HUDEP-2 (cell line): Measurements from ENCODE around the gene FBXO7.

Experiments
- DNase-seq, 76 experiments: peaks; one replicate each; lab custom pipeline; 2025; ENCODE audit not compliant: unreplicated experiment in 76 of 76; lab: John Stamatoyannopoulos, UW

FBXO7 gene

DNA sequence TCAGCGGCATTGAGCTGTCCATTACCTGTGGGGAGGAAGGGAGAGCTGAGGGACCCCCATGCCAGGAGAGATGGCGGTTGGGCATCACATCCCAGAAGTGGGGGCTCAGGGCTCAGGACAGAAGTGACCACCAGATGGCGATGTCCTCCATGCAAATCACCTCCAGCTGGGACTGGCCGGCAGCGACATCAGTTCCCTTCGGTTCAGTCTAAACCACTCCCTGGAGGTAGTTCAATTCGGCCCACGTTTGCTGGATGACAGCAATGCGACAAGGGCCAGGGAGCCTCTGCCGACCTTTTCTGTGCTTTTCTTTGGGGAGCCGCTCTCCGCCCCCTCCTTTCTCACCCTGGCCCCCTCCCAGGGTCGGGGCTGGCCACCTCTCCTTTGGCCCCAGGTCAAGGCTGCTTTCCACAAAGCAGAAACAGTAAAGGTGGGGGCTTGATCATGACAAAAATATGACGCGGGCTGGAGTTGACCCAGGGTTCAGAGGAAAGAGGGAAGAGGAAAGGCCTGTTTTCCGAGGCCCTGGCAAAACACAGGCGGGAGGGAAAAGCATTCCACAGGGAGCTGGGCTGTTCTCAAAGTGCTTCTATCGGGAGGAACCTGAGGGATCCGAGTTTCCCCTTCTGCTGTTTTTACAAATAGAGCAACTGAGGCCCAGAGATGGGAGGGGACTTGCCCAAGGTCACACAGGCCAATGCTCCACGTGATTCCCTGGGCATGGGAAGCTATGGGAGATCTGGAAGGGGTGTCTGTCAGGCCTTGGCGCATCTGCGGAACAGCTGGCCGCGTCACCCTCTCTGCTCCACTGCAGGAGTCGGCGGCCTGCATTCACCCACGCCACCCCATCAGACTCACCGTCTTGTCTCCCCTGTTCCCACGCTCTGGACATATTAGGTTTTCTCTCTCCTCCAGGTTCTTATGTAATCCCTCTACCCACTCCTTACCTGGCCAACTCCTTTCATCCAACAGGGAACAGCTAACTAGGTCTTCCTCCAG lies 54.7 kb downstream of the FBXO7 start:
- DNase-seq: peak in 74 of 76 experiments; percentile 24 to 89 (median 68)

DNA sequence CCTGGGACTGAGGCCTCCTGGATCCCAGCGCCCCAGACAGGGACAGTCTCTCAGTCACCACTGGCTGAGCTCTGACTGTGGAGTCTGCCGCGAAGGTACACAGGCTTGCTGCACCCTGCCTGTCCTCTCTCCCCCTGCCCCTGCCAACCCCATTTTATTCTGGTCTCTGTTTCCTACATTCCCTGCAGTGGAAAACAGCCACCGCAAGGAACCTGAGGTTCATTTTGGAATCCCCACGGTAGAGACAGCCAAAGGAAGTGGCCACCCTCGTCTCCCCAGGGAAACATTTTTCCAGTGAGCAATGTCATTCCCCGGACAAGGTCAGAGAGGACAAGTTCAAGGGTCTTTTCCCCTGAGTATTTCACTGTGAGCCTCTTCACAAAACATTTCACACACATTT lies 56.6 kb downstream of the FBXO7 start:
- DNase-seq: no peak

DNA sequence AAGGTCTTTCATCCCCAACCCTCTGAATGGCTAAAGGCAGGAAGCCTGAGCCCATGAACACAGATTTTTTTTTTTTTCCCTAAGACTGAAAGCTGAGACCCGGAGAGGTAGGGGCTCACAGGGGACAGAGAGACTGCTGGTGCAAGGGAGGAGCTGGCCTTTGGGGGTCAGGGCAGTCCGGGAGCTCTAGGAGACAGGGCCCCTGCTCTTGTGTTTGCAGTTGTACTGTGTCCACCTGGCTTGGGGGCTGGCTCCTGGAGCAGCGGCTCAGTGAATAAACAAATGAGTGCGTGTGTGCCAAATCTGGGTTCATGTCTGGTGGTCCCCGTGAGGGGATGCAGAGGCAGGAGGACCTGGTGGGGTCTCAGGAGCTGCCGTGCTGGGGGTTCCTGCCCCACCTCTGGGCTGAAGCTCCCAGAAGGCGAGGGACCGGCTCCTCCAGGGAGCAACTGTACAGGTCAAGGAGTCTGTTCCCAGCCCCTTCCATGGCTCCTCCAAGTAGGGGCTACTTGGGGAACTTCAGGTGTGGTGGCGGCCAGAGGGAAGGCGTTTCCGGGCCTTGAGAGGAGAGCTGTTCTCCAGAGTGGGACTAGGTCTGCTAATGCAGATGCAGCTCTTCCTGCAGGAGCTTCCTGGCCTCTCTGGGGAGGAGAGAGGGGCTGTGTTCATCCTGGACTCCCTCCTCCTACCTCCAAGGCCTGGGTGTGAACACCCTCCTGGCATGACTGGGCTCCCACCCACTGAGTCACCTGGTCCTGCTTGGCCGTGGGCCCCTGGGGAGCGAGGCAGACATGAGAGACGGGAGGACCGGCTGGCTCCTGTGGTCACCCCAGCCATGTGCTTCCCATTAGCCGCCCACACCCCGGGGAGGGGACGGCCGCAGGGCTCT lies 57.6 kb downstream of the FBXO7 start:
- peak in 24 of 76 experiments; percentile 5 to 75 (median 31) for DNase-seq

DNA sequence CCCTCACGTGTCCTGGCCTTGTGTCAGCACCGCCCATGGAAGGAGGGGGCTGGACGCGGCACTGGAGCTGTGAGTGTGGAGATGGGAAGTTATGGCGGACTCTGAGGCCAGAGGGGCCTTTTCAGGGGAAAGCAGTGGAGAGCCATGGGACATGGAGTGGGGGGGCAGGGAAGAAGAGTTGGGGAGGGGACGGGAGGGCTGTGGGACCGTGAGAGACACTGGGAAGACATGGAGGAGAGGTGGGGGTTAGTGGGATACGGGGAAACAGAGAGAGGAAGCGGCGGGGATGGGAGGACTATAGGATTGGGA lies 58.2 kb downstream of the FBXO7 start:
- DNase-seq: no peak

DNA sequence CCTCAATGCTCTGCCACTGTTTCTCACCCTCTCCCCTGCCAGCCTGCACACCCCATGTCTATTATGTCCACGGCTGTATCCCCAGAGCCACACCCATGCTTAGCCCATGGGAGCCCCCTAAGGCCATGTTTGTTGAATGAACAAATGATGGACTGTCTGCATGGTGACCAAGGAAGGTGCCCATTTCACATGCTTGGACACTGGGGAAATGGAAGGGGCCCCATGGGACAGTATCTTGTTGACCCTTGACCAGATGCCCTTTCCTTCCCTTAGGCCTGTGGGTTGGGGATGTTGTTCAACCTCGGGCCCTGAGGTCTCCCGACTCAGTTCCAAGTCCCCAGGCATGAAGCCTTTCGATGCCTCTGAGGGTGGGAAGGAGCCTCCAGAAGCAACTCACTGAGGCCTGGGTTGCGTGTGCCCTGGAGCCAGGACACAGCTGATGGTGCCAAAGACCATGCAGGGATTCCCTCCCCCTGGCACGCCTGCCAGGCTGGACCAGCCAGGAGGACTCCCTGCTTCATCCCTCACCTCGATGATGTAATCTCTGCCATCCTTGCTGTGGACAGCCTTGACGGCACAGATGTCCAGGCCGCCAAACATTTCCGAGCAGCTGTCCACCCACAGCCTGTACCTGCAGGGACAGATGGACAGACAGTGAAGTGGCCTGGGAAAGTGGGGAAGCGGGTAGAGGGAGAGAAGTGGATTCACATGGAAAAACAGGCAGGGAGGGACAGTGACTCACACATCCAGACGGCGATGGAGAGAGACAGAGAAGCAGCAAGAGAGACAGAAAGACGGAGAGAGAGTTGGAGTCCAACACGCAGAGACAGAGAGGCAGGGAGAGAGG lies 58.9 kb downstream of the FBXO7 start:
- DNase-seq: no peak

DNA sequence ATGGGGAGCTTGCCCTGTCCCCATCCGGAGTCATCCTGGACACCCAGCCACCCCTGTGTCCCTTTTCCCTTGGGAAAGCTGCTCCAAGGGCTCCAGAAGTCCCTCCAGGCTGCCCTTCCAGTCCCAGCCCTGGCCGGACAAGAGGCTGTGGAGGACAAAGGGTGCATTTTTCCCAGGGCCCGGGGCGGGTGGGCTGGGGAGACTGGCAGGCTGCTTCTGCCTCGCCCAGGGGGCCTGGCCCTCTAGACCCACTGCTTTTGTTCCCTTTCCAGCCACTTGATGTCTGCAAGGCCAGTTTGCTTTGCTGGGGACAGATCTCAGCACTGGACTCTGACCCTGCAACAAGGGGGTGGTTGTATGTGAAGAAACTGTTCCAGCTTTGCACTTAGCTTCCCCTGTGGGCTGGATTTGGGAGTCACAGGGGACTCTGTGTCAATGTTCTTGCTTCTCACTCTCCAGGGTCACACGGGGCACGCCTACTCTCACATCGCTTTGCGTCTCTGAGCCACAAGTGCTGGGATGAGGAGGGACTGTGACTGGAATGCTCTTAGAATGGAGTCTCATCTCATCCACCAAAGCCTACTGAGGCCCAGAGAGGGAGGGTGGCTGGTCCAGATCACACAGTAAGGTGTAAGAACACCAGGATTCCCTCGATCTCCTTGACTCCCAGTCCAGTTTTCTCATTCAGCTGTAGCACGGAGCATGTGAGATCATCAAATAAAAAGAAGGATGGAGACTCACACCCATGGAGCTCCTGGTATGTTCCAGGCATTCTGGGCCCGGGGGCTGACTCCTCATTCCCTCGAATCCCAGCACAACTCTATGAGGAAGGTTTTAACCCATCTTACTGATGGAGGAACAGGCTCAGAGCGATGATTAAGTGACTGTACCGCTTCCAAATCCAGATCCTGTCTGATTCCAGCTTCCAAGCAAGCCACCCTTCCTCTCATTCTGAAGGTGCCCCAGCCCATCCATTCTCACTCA lies 59.9 kb downstream of the FBXO7 start:
- DNase-seq: no peak

DNA sequence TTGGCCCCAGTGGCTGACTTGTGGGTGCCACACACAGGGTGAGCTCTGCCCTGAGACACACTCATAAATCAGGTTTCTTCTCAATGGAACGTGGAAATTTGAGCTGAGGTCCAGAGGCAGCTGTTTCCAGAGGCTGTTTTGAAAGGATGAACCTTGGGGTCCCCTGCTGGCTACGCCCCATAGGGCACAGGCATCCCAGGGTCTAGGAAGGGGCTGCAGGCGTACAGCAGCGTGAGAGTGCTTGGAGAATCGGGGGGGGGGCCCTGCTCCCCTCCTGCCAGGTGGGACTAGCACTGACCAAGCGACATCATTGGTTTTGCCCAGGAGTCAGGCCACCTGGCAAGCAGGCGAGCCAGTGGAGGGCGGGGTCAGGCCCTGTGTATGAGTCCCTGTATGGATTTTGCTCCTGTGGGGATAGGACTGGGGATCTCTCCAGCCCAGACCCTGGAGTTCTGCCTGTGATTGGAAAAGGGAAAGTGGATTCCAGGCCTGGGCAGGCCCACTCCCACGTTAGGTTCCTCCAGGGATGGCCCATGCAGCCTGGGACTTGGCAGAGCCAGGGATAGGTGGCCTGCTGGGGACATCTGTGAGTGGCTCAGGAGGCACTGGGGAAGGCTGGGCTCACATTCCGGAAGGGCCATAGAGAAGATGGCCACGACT lies 61.0 kb downstream of the FBXO7 start:
- DNase-seq: no peak

DNA sequence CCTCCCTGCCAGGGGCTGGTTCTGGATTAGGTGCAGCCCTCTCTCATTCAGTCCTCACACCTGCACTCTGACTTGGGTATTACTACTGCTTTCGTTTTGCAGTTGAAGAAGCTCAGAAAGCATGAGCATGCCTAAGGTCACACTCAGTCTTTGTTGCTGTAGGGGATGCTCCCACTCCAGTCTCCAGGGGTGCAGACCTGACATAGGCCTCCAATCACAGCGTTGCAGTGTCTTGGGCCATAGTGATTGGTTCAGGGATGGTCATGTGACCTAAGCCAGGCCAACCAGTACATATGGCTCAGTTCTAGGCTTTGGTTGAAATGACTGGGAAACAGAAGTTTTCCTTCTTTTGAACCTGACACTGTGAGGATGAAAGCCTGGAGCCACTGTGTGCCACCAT lies 61.7 kb downstream of the FBXO7 start:
- no peak for DNase-seq

DNA sequence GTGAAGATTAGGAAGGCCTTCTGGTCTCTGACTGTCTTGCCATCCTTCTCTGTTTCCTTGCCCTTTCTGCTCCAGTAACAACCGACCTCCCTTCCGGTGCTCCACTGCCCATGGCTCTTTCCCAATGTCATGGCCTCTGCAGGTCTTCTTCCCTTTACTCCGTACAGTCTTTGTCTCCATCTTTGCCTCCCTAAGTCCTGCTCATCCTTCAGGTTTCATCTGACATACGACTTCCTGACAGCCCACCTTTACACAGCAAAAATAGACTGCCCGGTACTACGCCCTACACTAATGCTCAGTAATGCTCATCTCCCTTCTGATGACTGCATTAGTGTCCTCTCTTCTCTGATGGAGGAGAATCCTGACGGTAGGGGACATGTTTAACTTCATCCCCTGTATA lies 63.9 kb downstream of the FBXO7 start:
- DNase-seq: no peak

DNA sequence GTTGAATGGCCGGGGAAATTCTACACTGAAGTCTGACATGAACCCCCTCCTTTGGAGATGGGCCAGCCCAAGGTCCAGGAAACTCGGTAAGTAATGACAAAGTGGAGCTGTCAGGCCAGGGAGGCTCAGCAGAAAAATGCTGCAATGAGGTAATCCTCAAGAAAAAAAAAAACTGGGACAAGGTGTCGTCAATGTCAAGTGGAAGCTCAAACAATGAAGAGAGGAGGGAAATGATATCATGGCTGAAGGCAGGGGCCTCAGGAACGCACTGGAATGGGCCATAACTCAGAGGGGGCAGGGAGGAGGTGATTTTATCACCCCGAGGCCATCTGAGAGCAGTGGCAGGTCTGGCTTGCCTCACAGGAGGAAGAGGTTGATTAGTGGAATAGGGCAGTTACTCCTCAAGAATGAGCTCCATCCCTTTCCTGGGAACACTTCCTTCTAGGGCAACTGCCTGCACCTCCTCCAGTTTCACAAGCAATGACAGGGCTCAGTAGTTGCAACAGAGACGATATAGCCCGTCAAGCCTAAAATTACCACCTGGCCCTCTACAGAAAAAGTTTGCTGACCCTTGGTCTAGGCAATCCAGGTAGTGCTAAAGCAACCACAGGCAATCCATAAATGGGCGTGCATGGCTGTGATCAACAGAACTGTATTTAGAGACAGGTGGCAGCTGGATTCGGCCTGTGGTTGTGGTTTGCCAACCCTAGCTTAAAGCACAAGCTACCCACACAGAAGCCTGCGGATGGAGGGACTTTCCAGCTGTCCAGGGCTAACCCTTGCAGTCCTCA lies 65.2 kb downstream of the FBXO7 start:
- no peak for DNase-seq

DNA sequence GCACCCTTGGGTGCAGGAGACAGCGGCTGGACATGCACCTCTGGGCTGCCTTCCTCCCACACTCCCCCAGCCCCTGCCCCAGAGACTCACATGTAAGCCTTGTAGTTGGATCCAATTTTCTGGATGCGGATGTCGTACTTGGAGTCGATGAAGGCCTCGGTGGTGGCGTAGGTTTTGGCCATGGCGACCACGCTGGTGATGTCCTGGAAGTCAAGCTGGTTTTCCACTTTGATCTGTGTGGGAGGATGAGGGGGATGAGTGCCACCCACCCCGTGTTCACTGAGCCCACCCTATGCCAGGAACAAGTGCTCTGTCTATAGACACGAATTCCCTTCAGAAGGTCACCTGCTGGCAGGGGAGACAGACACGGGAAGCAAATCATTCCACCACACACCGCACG lies 66.9 kb downstream of the FBXO7 start:
- no peak for DNase-seq

DNA sequence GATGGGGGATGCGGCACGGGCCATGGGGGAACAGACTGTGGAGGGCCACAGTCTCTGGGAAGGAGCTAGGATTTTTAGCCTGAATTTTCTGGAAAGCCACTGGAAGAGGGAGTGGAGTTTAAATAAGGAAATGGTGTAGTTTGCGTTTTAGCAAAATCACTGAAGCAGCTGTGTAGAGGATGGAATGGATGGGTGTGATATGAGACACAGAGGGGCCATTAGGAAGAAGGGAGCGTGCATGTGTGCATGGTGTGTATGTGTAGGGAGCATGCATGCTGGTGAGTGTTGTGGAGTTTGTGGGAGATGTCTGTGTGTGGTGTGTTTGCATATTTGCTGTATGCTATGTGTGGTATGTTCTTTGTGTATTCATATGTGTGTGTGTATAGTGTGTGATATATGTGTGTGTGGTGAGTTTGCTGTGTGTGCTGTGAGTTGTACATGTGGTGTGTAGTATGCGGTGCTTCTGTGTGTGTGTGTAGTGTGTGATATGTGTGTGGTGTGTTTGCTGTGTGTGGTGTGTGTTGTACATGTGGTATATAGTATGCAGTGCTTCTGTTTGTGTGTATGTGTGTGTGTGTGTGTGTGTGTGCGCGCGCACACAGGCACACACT lies 67.6 kb downstream of the FBXO7 start:
- DNase-seq: no peak

DNA sequence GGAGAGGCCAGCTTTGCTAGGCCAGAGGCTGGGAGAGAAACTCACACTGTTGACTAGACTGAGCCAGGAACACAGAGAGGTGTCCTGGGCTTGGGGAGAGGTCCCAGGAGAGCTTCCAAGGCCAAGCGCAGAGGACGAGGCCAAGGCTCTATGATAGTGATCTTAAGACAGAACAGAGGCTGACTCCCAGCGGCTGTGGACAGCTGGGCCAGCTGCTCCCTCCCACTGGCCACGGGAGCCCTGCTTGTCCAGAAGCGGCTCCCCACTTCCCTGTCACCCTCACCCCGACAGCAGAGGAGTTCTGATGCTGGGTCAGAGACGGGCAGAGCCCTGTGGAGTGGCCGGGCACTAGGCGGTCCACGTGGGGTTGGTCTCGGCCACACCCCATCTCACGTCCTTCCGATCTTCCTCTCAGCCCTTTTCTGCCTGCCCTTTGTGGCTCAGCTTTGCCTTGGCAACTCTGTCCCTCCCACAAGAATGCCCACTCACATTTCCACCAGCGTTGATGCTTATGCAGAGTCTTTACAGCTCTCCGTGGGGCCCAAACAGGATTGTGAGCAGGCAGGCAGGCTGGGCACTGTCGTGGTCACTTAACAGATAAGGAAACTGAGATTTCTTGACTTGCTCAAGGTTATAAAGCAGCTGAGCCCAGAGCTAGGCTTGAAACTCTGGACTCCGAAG lies 68.2 kb downstream of the FBXO7 start:
- no peak for DNase-seq

DNA sequence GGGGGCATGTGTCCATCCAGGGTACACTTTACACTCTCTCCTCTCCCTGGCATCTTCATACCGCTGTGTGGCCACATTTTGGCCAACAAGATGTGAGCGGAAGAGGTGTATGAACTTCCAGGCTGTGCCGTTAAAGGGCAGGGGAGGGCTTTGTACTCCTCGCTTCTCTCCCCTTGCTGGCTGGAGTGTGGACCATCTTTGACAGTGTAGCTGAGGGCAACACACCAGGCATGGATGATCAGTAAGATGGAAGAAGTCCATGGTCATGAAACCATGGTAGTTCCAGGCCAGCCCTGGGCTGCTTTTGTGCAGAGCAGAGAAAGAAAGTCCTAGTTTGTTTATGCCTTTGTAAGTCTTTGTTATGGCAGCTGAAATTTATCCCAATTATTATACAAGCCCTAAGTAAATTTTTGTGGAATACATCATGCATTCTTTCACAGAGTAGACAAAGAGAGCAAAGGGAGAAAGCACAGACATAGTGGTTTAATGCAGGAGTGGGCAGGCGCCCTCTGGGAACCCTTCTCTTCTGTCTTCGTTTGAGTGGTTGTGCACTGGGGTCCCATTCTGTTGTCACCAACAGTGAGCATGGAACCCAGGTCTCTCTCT lies 70.4 kb downstream of the FBXO7 start:
- no peak for DNase-seq

DNA sequence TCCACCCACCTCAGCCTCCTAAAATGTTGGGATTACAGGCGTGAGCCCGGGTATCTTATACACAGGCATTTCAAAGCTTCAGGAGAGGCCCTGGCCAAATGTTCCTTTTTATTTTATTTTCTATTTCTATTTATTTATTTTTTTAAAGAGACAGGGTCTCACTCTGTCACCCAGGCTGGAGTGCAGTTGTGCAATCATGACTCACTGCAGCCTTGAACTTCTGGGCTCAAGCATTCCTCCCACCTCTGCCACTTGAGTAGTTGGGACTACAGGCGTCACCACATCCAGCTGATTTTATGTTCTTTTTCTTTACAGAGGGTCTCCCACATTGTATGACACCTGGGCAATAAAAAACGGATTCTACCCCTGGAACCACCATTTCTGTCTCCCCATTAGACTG lies 71.2 kb downstream of the FBXO7 start:
- DNase-seq: no peak

DNA sequence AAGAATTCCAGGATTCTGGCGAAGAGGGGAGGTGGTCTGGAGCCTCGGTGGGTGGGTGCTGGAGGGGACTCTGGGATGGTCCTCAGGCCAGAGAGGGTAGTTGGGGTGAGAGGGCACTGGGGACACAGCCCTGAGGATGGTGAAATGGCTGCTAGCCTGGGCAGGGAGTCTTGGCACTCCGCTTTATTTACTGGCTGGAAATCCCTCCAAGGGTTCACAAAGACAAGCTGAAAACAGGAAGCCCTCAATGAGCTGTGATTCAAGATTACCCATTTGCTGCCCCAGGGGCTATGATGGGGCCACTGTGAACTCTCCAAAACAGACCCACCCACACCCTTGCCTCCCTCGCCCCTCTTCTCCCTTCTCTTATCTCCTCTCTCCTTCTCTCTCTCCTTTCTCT lies 71.9 kb downstream of the FBXO7 start:
- DNase-seq: peak in 4 of 76 experiments; percentile 7 to 12 (median 10)

DNA sequence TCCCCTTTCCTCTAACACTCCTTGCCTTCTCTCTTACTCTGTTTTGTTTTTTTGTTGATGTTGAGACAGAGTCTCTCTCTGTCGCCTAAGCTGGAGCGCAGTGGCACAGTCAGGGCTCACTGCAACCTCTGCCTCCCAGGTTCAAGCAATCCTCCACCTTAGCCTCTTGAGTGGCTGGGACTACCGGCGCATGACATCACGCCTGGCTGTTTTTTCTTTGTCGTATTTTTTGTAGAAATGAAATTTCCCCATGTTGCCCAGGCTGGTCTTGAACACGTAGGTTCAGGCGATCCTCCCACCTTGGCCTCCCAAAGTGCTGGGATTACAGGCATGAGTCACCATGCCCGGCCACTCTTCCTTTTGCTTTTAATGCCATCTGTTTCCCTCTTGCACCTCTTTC lies 72.3 kb downstream of the FBXO7 start:
- no peak for DNase-seq
